Right atrium auricular region (tissue), 2 donors: ENCODE measurements around the gene GALK1. TPM values are rescaled to one million over a fixed set of nuclear protein-coding genes. Genes with fewer than 3 reads are reported as not detected.

ENCODE experiments used
- DNase-seq: peaks from one replicate; pipeline ENCODE4 v3.0.0-alpha.2; 2019; ENCODE audit warnings: low spot score
- H3K27ac ChIP-seq, 2 donors: fragments of 200-600 bp; sonication (generic); 1 replicate in 1 of 2; 2 replicates in 1 of 2; pipeline ENCODE4 v1.5.1; 2016 to 2019
- H3K27me3 ChIP-seq, 2 donors: fragments of 200-600 bp; sonication (generic); one replicate each; pipeline versions ENCODE4 v1.5.1 to v1.6.0; 2017 to 2019
- H3K36me3 ChIP-seq: fragments of 200-600 bp; sonication (generic); one replicate; pipeline ENCODE4 v1.5.1; 2016
- H3K4me1 ChIP-seq, 2 donors: fragments of 200-600 bp; sonication (generic); one replicate each; pipeline versions ENCODE4 v1.5.1 to v1.6.0; 2017 to 2019
- H3K4me3 ChIP-seq, 2 donors: fragments of 200-600 bp; sonication (generic); 1 replicate in 1 of 2; 2 replicates in 1 of 2; pipeline ENCODE4 v1.5.1; 2017 to 2019; ENCODE audit warnings: mild to moderate bottlenecking in 1 of 2, moderate library complexity in 1 of 2
- H3K9me3 ChIP-seq, 2 donors: fragments of 200-600 bp; sonication (generic); one replicate each; pipeline ENCODE4 v1.5.1; 2019
- total RNA-seq, 2 donors: library from RNA; depleted of rRNA; stranded (reverse); fragments of >200 nt; gene quantifications; one replicate each; pipeline ENCODE4 v1.1.0, GENCODE V29; 2016
- TF ChIP-seq, protein P1 (sequence below), 2 donors: fragments of 200-600 bp; sonication (generic); IDR thresholded peaks; one replicate each; pipeline ENCODE4 v1.5.1; 2019; ENCODE audit warnings: antibody characterized with exemption in 2 of 2

GALK1 gene
- total RNA-seq, 2 donors from 2014 or later, result 19.6 to 21.0 TPM

DNA sequence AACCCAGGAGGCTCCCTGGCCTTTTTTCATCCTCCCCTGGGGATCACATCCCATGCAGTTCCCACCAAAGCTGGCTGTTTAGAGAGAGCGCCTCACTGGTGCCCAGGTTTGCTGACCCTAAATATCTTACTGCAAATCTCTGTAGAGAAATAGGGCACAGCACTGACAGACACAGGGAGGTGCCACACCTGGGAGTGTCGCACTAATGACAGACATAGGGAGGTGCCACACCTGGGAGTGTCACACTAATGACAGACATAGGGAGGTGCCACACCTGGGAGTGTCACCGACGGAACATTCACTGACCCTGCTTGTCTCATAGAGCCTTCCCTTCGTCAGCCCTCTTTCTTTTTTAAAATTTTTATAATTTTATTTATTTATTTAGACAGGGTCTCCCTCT, 45.2 kb upstream of the GALK1 start:
- H3K36me3 ChIP-seq, result peaks cover 52% of the 10 kb centered on the region
- no peak overlapping the region for H3K4me3 ChIP-seq
- TF ChIP-seq, protein P1, sequence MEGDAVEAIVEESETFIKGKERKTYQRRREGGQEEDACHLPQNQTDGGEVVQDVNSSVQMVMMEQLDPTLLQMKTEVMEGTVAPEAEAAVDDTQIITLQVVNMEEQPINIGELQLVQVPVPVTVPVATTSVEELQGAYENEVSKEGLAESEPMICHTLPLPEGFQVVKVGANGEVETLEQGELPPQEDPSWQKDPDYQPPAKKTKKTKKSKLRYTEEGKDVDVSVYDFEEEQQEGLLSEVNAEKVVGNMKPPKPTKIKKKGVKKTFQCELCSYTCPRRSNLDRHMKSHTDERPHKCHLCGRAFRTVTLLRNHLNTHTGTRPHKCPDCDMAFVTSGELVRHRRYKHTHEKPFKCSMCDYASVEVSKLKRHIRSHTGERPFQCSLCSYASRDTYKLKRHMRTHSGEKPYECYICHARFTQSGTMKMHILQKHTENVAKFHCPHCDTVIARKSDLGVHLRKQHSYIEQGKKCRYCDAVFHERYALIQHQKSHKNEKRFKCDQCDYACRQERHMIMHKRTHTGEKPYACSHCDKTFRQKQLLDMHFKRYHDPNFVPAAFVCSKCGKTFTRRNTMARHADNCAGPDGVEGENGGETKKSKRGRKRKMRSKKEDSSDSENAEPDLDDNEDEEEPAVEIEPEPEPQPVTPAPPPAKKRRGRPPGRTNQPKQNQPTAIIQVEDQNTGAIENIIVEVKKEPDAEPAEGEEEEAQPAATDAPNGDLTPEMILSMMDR (IDR thresholded peaks at IDR 0.05), result no peak
- no peaks in the 10 kb centered on the region for H3K27me3 ChIP-seq
- H3K4me1 ChIP-seq, result peaks cover 0 to 39% of the 10 kb centered on the region in 2 donors
- no peak for DNase-seq
- H3K27ac ChIP-seq, result peak overlapping the region; percentile 83 to 89
- H3K9me3 ChIP-seq, result no peaks in the 10 kb centered on the region

DNA sequence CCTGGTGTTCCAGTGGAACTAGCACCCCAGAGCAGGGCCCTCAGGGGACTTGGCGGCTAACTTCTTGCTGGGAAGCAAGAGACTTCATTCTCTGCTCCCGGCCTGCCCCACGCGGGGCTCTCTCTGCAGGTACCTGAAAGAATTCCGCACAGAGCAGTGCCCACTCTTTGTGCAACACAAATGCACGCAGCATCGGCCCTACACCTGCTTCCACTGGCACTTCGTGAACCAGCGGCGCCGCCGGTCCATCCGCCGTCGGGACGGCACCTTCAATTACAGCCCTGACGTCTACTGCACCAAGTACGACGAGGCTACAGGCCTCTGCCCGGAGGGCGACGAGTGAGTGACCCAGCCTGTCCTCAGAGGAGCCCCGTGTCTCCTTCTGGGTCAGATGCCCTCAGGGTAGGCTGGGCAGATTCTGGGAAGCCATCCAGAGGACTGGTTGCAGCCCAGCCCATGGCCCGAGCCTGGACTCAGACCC, 44.7 kb upstream of the GALK1 start:
- Histone ChIP-seq H3K27me3 (no peaks in the 10 kb centered on the region), H3K27ac (peak overlapping the region; percentile 83 to 89), H3K4me1 (peaks cover 0 to 39% of the 10 kb centered on the region in 2 donors), H3K9me3 (no peaks in the 10 kb centered on the region), H3K36me3 (peaks cover 47% of the 10 kb centered on the region), H3K4me3 (no peak overlapping the region)
- TF ChIP-seq, protein P1 (IDR thresholded peaks at IDR 0.05), result no peak
- DNase-seq, result no peak

DNA sequence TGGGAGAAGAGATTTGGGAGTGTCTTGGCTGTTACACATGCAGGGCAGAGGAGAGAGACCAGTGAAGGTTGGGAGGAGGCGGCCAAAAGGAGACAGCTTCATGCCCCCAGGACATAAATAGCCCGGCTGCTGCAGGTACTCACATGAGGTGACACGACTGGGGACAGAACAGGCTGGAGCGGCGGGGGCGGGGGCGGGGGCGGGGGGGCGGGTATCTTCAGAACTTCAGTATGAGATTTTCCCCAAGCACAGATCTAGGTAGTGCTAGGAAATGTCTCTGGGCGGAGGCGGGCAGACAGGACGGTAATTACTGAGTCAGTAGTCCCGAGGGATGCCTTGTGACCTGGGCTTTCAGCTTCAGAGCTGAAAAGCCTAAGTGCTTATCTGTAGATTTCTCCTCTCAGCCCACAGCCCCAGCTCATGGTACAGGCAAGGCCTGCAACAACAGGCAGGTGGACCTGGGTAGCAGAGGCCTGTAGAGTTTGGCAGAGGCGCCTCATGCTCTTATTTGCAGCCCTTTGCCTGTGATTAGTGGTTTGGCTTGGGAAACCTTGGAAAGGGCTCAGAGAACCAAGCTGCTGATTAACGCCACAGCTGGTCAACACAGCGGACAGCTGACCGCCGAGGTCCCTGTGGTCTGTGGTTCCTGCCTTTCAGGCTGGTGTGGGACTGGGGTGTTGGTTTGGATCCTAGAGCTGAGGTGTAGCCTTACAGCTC, 44.1 kb upstream of the GALK1 start:
- Histone ChIP-seq H3K9me3 (no peaks in the 10 kb centered on the region), H3K4me1 (peaks cover 0 to 39% of the 10 kb centered on the region in 2 donors), H3K27ac (peak overlapping the region; percentile 83 to 89), H3K27me3 (no peaks in the 10 kb centered on the region), H3K4me3 (no peak overlapping the region), H3K36me3 (peaks cover 41% of the 10 kb centered on the region)
- peak; percentile 87 for DNase-seq
- TF ChIP-seq, protein P1 (IDR thresholded peaks at IDR 0.05), result no peak

DNA sequence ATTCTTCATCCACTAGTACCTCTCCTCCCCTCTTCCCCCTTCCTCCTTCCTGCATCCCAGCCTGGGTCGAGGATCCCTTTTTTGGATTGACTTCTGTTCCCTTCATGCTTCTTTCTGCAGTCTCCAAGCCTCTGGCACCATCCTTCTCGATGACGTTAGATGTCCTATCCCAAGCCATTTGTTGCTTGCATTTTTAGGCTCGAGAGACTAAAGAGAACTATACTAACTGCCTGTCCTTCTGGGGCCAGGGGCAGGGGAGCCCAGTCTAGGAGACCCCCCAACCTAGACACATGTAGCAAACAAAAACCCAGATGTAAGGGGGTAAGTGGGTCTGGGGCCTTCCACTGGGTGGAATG, 43.5 kb upstream of the GALK1 start:
- H3K27ac ChIP-seq, result peak overlapping the region; percentile 83 to 89
- H3K4me3 ChIP-seq, result no peak overlapping the region
- DNase-seq, result no peak
- H3K36me3 ChIP-seq, result peaks cover 35% of the 10 kb centered on the region
- no peaks in the 10 kb centered on the region for H3K27me3 ChIP-seq
- TF ChIP-seq, protein P1 (IDR thresholded peaks at IDR 0.05), result no peak
- peaks cover 0 to 39% of the 10 kb centered on the region in 2 donors for H3K4me1 ChIP-seq
- H3K9me3 ChIP-seq, result no peaks in the 10 kb centered on the region

DNA sequence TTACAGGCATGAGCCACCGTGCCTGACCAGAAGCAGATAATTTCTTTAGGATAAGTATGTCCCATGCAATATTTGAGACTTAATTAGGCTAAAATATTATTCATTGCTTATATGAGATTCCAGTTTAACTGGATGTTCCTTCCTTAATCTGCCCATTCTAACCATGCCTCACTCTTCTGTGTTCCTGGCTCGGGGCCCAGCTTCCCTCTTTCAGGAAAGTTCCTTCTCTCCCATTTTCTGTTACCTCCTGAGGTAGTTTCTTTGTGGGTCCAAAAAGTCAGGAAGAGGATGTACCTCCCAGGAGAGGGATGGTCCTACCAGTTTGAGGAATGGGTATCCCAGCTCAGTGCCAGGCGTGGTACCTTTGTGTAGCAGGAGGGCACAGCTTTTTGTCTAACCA, 42.9 kb upstream of the GALK1 start:
- TF ChIP-seq, protein P1 (IDR thresholded peaks at IDR 0.05), result no peak
- Histone ChIP-seq H3K27me3 (no peaks in the 10 kb centered on the region), H3K27ac (peak overlapping the region; percentile 83 to 89), H3K4me3 (no peak overlapping the region), H3K4me1 (peaks cover 0 to 39% of the 10 kb centered on the region in 2 donors), H3K9me3 (no peaks in the 10 kb centered on the region), H3K36me3 (peaks cover 29% of the 10 kb centered on the region)
- no peak for DNase-seq
